ENCODE results near the gene LHX8.

The LHX8 gene

DNA sequence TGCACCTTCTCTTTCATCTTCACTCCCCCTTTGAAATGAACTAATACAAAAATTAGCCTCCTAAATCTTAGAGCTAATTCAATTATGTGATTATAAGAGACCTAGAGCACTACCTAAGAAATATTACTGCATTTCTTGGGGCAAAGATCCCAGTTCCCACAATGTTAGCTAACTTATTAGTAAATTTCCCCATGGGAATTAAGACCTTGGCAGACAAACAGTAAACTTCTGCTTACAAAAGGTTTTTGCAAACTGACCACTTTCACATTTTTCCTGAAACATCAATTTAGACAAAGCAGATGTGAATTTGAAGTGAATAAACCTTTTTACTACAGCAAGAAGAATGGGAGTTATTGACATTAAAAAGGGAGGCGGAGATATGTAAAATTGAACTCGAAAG lies 34.6 kb upstream of the LHX8 start:
- no peak for TF ChIP-seq SIN3A (IDR thresholded peaks at IDR 0.05; ENCODE audit: borderline replicate concordance, insufficient read depth, low read length)
- no peak for TF ChIP-seq POLR2AphosphoS5 (IDR thresholded peaks at IDR 0.05; ENCODE audit: low read depth, low read length)
- TF ChIP-seq FOXP2 (optimal IDR thresholded peaks at IDR 0.05; ENCODE audit: borderline replicate concordance, extremely low read depth, extremely low read length, insufficient read depth): no peak
- no peak for TF ChIP-seq REST (IDR thresholded peaks at IDR 0.05; ENCODE audit: insufficient read depth in 1 of 2, low read depth in 2 of 2, low read length in 2 of 2)
- TF ChIP-seq TAF1 (IDR thresholded peaks at IDR 0.05; ENCODE audit: borderline replicate concordance, insufficient read depth, low read length): no peak

DNA sequence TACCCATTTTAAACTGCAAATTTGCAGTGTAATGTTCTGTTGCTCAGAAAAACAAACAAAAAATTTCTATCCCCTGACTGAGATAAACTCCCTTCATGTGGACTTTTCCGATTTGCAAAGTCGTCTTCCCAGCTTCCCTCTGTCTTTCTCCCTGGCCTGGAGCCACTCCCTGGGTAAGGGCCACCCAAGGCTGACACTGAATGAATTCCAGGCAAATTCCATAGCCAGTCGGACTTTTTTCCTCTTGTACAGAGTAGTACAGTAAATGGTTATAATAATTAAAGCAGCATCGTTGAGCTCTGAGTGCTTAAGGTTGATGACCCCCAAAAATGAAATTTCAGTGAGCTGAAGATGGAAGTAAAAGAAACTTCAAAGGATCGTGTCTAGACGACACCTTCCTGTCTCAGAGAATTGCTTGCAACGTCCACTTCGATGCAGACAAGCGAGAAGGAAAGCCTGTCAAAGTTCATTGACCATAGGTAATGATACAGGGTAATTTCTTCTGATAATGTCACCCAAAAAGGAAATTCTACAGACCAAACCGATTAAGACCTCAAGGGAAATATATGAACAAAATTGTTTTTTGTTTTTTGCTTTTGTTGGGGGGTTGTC lies 33.6 kb upstream of the LHX8 start:
- TF ChIP-seq SIN3A (IDR thresholded peaks at IDR 0.05; ENCODE audit: borderline replicate concordance, insufficient read depth, low read length) (no peak), POLR2AphosphoS5 (IDR thresholded peaks at IDR 0.05; ENCODE audit: low read depth, low read length) (no peak), TAF1 (IDR thresholded peaks at IDR 0.05; ENCODE audit: borderline replicate concordance, insufficient read depth, low read length) (no peak), REST (IDR thresholded peaks at IDR 0.05; ENCODE audit: insufficient read depth in 1 of 2, low read depth in 2 of 2, low read length in 2 of 2) (no peak), FOXP2 (optimal IDR thresholded peaks at IDR 0.05; ENCODE audit: borderline replicate concordance, extremely low read depth, extremely low read length, insufficient read depth) (no peak)

DNA sequence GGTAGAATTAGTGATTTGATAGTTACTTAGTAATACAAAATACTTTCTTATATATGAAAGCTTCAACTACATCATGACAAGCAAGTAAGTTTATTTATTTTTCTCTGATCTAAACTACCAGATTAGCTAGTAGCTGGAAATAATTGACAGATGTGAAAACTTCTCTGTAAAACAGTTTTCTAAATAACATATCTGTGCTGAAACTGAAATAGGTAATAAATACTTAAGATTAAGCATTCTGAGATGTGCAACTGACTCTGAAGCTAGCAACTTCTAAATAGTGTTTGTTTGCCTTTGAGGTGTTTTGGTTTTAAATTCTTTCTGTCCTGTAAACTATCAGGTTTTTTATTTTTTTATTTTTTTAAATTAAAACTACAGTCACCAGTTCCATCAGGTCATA lies 18.5 kb upstream of the LHX8 start:
- TF ChIP-seq TAF1 (IDR thresholded peaks at IDR 0.05; ENCODE audit: borderline replicate concordance, insufficient read depth, low read length) (no peak), FOXP2 (optimal IDR thresholded peaks at IDR 0.05; ENCODE audit: borderline replicate concordance, extremely low read depth, extremely low read length, insufficient read depth) (no peak), REST (IDR thresholded peaks at IDR 0.05; ENCODE audit: insufficient read depth in 1 of 2, low read depth in 2 of 2, low read length in 2 of 2) (no peak), SIN3A (IDR thresholded peaks at IDR 0.05; ENCODE audit: borderline replicate concordance, insufficient read depth, low read length) (no peak), POLR2AphosphoS5 (IDR thresholded peaks at IDR 0.05; ENCODE audit: low read depth, low read length) (no peak)

- TF ChIP-seq SIN3A (IDR thresholded peaks at IDR 0.05; ENCODE audit: borderline replicate concordance, insufficient read depth, low read length) (no peak), REST (IDR thresholded peaks at IDR 0.05; ENCODE audit: insufficient read depth in 1 of 2, low read depth in 2 of 2, low read length in 2 of 2) (no peak), TAF1 (IDR thresholded peaks at IDR 0.05; ENCODE audit: borderline replicate concordance, insufficient read depth, low read length) (no peak), FOXP2 (optimal IDR thresholded peaks at IDR 0.05; ENCODE audit: borderline replicate concordance, extremely low read depth, extremely low read length, insufficient read depth) (no peak), POLR2AphosphoS5 (IDR thresholded peaks at IDR 0.05; ENCODE audit: low read depth, low read length) (no peak)
Measured at GRCh38 chr1:75123756-75124155, 10.4 kb upstream of the LHX8 start.

Data from PFSK-1 (cell line).